PC-3 (cell line): ENCODE data around the gene MFAP1. TPM values are rescaled to one million over a fixed set of nuclear protein-coding genes. Genes with fewer than 3 reads are reported as not detected.
"Not testable (repeated sequence)": the region's sequence is repeated elsewhere in the genome, so short reads cannot be mapped to it uniquely, and the experiment has no call there.

ENCODE experiments used
- ATAC-seq: fragments of 200-7000 bp; cut with Tn5 transposase; 2 replicates; pipeline ENCODE4 v1.9.1; 2020; ENCODE audit warnings: mild to moderate bottlenecking, moderate library complexity
- BruUV-seq: library from RNA; stranded (reverse); fragments of 400-500 nt; replicated peaks from 2 replicates; lab custom pipeline; 2021; lab: Mats Ljungman, UMichigan
- CTCF ChIA-PET: fragments of 300-600 bp; sonication (Branson Sonifier 250); formaldehyde crosslinking; loops from one replicate; lab custom pipeline; 2022; ENCODE audit warnings: antibody characterized with exemption; lab: Charles Lee
- POLR2A ChIA-PET: fragments of 300-600 bp; sonication (Branson Sonifier 250); formaldehyde crosslinking; loops from one replicate; lab custom pipeline; 2022; ENCODE audit warnings: antibody characterized with exemption; ENCODE audit not compliant: unreplicated experiment; lab: Charles Lee
- DNase-seq: peaks from one replicate; pipeline ENCODE4 v3.0.0-alpha.2; 2015
- H2AFZ ChIP-seq: fragments of 300-600 bp; sonication (generic); 2 replicates; pipeline ENCODE4 v1.6.0; 2016; ENCODE audit warnings: antibody characterized with exemption, low read length
- H3F3A ChIP-seq: fragments of 300-600 bp; sonication (generic); one replicate; pipeline ENCODE4 v1.6.0; 2017; ENCODE audit warnings: antibody characterized with exemption, low read length, control low read depth, mild to moderate bottlenecking; ENCODE audit not compliant: unreplicated experiment
- H3K27ac ChIP-seq: fragments of 300-600 bp; sonication (generic); 2 replicates; pipeline ENCODE4 v1.5.1; 2016; ENCODE audit warnings: mild to moderate bottlenecking, low read length
- H3K27me3 ChIP-seq: fragments of 300-600 bp; sonication (generic); 2 replicates; pipeline ENCODE4 v1.6.1; 2016; ENCODE audit warnings: low read length, mixed read lengths
- H3K36me3 ChIP-seq: fragments of 300-600 bp; sonication (generic); 2 replicates; pipeline ENCODE4 v1.6.1; 2016; ENCODE audit warnings: low read depth, mixed run types, low read length, mixed read lengths
- H3K4me1 ChIP-seq: fragments of 300-600 bp; sonication (generic); 2 replicates; pipeline ENCODE4 v1.5.1; 2016; ENCODE audit warnings: low read length; ENCODE audit not compliant: insufficient read depth
- H3K4me2 ChIP-seq: fragments of 300-600 bp; sonication (generic); 2 replicates; pipeline ENCODE4 v1.6.0; 2016; ENCODE audit warnings: low read length
- H3K4me3 ChIP-seq: fragments of 300-600 bp; sonication (generic); 2 replicates; pipeline ENCODE4 v1.5.1; 2016; ENCODE audit warnings: mild to moderate bottlenecking, low read length, mixed read lengths
- H3K79me2 ChIP-seq: fragments of 300-600 bp; sonication (generic); 2 replicates; pipeline ENCODE4 v1.6.1; 2017; ENCODE audit warnings: low read length, mixed read lengths
- H3K9ac ChIP-seq: fragments of 300-600 bp; sonication (generic); 2 replicates; pipeline ENCODE4 v1.6.0; 2016; ENCODE audit warnings: mild to moderate bottlenecking, low read length
- H3K9me2 ChIP-seq: fragments of 300-600 bp; sonication (generic); replicated peaks from 2 replicates; pipeline ENCODE4 v1.6.1; 2016; ENCODE audit warnings: mixed run types, low read length, mixed read lengths
- H3K9me3 ChIP-seq: fragments of 300-600 bp; sonication (generic); 2 replicates; pipeline ENCODE4 v1.6.1; 2016; ENCODE audit warnings: low read length, mixed read lengths
- H4K20me1 ChIP-seq: fragments of 300-600 bp; sonication (generic); 2 replicates; pipeline ENCODE4 v1.6.1; 2016; ENCODE audit warnings: low read length, mixed read lengths
- EZH2 ChIP-seq: fragments of 300-600 bp; sonication (generic); IDR thresholded peaks from one replicate; pipeline ENCODE4 v1.6.1; 2017; ENCODE audit warnings: antibody characterized with exemption, mild to moderate bottlenecking, low read length; ENCODE audit not compliant: unreplicated experiment
- EZH2phosphoT487 ChIP-seq: fragments of 300-600 bp; sonication (generic); IDR thresholded peaks from 2 replicates; pipeline ENCODE4 v1.6.1; 2018; ENCODE audit warnings: mild to moderate bottlenecking, antibody characterized with exemption, low read length, borderline replicate concordance
- intact Hi-C: fragments of 100-400 bp; cut with micrococcal nuclease; formaldehyde crosslinking; loops from 2 replicates; pipeline ENCODE4 v1.9.0; 2023
- total RNA-seq: library from RNA; depleted of rRNA; stranded (reverse); fragments of >200 nt; gene quantifications from 2 replicates; pipeline ENCODE4 v1.2.3, GENCODE V29; 2014
- TF ChIP-seq, protein P1 (sequence below): fragments of 300-600 bp; sonication (generic); conservative IDR thresholded peaks from 2 replicates; pipeline ENCODE4 v1.5.1; 2017; ENCODE audit warnings: antibody characterized with exemption, low read depth, mild to moderate bottlenecking, low read length

MFAP1 gene
- total RNA-seq, 1 experiment from 2014 or later, result 18.6 TPM

DNA sequence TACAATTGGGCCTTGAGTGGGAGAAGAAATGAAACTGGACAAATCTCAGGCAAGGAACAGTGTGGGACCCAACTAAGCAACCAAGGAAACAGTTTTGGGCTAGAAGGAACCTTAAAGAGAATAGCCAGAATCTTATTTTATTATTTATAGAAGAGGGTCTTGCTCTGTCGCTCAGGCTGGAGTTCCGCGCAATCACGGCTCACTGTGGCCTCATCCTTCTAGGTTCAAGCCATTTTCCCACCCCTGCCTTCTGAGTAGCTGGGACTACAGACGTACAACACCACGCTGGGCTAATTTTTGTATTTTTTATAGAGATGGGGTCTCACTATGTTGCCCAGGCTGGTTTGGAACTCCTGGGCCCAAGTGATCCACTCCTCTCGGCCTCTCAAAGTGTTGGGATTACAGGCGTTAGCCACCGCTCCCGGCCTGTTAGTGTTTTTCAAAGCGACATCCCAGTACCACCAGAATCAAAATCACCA, 1.6 kb upstream of the MFAP1 start:
- no peak for ATAC-seq
- Histone ChIP-seq H3K36me3 (peaks cover 3% of the 10 kb centered on the region), H3K4me1 (peaks cover 34% of the 10 kb centered on the region), H3K27ac (no peak overlapping the region), H3K4me3 (peak overlapping the region; percentile 67; the same call in 1 of the 2 replicates), H3K9me3 (no peaks in the 10 kb centered on the region), H2AFZ (peak overlapping the region; percentile 96; the same call in 1 of the 2 replicates), H3K9me2 (no peaks in the 10 kb centered on the region), H4K20me1 (no peaks in the 10 kb centered on the region; the same call in 1 of the 2 replicates), H3K4me2 (peak overlapping the region; percentile 92; the same call in 1 of the 2 replicates), H3F3A (no peaks in the 10 kb centered on the region), H3K9ac (peak overlapping the region; percentile 88), H3K27me3 (no peaks in the 10 kb centered on the region), H3K79me2 (peaks cover 80% of the 10 kb centered on the region)
- CTCF ChIA-PET, result no interaction called here
- intact Hi-C loops, result loop anchor here (10.0 kb wide), 1 partner anchor 599 kb away; the partner anchor contains the start of gene CTDSPL2
- POLR2A ChIA-PET, result no interaction called here
- no peak for DNase-seq
- no TSS peak for BruUV-seq
- TF ChIP-seq EZH2phosphoT487 (no peak), EZH2 (no peak)

DNA sequence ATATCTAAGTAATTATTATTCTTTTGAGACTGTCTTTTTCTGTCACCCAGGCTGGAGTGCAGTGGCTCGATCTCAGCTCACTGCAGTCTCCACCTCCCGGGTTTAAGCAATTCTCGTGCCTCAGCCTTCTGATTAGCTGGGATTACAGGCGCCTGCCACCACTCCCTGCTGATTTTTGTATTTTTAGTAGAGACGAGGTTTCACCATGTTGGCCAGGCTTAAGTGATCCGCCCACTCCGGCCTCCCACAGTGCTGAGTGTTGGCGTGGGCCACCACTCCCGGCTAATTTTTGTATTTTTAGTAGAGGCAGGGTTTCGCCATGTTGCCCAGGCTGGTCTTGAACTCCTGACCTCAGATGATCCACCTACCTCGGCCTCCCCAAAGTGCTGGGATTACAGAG, 815 bp upstream of the MFAP1 start:
- not testable (repeated sequence) for H3F3A ChIP-seq, H3K27ac ChIP-seq, H3K4me2 ChIP-seq, H3K9me3 ChIP-seq, H3K27me3 ChIP-seq, BruUV-seq, H3K9ac ChIP-seq, H3K9me2 ChIP-seq, DNase-seq, H2AFZ ChIP-seq, H3K4me3 ChIP-seq, H4K20me1 ChIP-seq, ATAC-seq, H3K36me3 ChIP-seq
- ChIA-PET POLR2A (interaction anchor here (0.6 to 0.9 kb wide), 3 partner anchors 14 to 66 kb away, joined by 3 read pairs; partner anchors contain the start of genes HYPK and SERINC4), CTCF (interaction anchor here (1.1 kb wide), 1 partner anchor 49 kb away, joined by 4 read pairs; the partner anchor contains the start of gene ELL3)
- peaks cover 34% of the 10 kb centered on the region for H3K4me1 ChIP-seq
- intact Hi-C loops, result loop anchor here (10.0 kb wide), 1 partner anchor 599 kb away; the partner anchor contains the start of gene CTDSPL2
- H3K79me2 ChIP-seq, result peaks cover 80% of the 10 kb centered on the region

DNA sequence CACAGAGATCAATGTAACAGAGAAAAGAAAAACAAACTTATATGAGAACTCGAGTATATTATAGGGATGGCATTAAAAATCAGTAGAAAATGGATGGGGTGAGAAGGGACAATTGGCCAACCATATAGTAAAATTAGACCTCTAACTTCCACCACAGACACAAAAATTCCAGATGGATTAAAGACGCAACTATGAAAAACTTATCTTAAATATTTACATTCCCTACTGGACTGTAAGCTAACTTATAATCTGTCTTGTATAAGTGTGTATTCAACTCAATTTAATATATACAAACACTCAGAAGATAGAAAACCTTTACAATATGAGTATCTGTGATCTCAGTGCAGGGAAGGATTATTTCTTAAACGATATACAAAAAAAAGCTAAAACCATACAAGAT, 3.0 kb downstream of the MFAP1 start:
- Histone ChIP-seq H3K9me2 (no peaks in the 10 kb centered on the region), H3K9ac (no peak overlapping the region), H2AFZ (no peak overlapping the region), H3K27ac (no peak overlapping the region), H3K4me3 (peak overlapping the region; percentile 24; the same call in 1 of the 2 replicates), H3K27me3 (no peaks in the 10 kb centered on the region), H3K36me3 (peaks cover 11% of the 10 kb centered on the region), H3K79me2 (peaks cover 71% of the 10 kb centered on the region), H3K9me3 (no peaks in the 10 kb centered on the region), H4K20me1 (no peaks in the 10 kb centered on the region), H3F3A (no peaks in the 10 kb centered on the region), H3K4me1 (peaks cover 20% of the 10 kb centered on the region), H3K4me2 (peak overlapping the region; percentile 23)
- ChIA-PET POLR2A (interaction anchor here (0.6 kb wide), 2 partner anchors 12 to 21 kb away, joined by 10 read pairs; partner anchors contain the start of gene SERINC4), CTCF (interaction anchor here (0.7 kb wide), 1 partner anchor 281 kb away, joined by 6 read pairs; no protein-coding TSS in a partner anchor)
- BruUV-seq, result no TSS peak
- no peak for TF ChIP-seq EZH2phosphoT487
- TF ChIP-seq, protein P1, sequence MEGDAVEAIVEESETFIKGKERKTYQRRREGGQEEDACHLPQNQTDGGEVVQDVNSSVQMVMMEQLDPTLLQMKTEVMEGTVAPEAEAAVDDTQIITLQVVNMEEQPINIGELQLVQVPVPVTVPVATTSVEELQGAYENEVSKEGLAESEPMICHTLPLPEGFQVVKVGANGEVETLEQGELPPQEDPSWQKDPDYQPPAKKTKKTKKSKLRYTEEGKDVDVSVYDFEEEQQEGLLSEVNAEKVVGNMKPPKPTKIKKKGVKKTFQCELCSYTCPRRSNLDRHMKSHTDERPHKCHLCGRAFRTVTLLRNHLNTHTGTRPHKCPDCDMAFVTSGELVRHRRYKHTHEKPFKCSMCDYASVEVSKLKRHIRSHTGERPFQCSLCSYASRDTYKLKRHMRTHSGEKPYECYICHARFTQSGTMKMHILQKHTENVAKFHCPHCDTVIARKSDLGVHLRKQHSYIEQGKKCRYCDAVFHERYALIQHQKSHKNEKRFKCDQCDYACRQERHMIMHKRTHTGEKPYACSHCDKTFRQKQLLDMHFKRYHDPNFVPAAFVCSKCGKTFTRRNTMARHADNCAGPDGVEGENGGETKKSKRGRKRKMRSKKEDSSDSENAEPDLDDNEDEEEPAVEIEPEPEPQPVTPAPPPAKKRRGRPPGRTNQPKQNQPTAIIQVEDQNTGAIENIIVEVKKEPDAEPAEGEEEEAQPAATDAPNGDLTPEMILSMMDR, result no peak
- TF ChIP-seq EZH2, result no peak
- DNase-seq, result no peak
- ATAC-seq, result no peak
- intact Hi-C loops, result loop anchor here (10.0 kb wide), 1 partner anchor 603 kb away; the partner anchor contains the start of gene CTDSPL2

DNA sequence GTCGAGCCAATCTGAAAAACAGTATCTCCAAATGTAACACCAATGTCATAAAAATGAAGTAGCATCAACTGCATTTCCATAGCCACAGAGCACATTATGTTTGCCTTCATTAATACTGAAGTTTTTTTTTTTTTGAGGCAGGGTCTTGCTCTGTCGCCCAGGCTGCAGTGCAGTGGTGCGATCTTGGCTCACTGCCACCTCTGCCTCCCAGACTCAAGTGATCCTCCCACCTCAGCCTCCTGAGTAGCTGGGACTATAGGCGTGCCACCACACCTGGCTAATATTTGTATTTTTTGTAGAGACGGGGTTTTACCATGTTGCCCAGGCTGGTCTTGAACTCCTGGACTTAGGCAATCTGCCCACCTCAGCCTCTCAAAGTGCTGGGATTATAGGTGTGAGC, 9.4 kb downstream of the MFAP1 start:
- ATAC-seq, H2AFZ ChIP-seq, DNase-seq, H3K9ac ChIP-seq, H3K4me2 ChIP-seq, H3K9me3 ChIP-seq, H3K4me1 ChIP-seq, H3F3A ChIP-seq, H3K9me2 ChIP-seq, POLR2A ChIA-PET, H4K20me1 ChIP-seq, H3K4me3 ChIP-seq, intact Hi-C loops, BruUV-seq, H3K27ac ChIP-seq, H3K27me3 ChIP-seq: not testable (repeated sequence)
- CTCF ChIA-PET, result interaction anchor here (0.7 kb wide), 1 partner anchor 13 kb away, joined by 3 read pairs; no protein-coding TSS in a partner anchor
- Histone ChIP-seq H3K79me2 (peaks cover 24% of the 10 kb centered on the region), H3K36me3 (peaks cover 58% of the 10 kb centered on the region)
